ENCODE measurements around the gene SLC2A9. TPM values are rescaled to one million over a fixed set of nuclear protein-coding genes. Genes with fewer than 3 reads are reported as not detected.

Gene SLC2A9
- total RNA-seq, 1 experiment from 2014 or later: 3.5 TPM

- no peak for TF ChIP-seq TCF7L2 (IDR thresholded peaks at IDR 0.05; ENCODE audit: low read depth, low read length)
- DNase-seq (ENCODE audit: low read depth, low spot score): no peak
- BruUV-seq (replicated peaks): no TSS peak
- POLR2A ChIA-PET: no interaction called here
- Histone ChIP-seq H3K27me3 (ENCODE audit: control insufficient read depth, insufficient read depth, low read length) (no peaks in the 10 kb centered on the region), H3K9me3 (ENCODE audit: control insufficient read depth, insufficient read depth, low read depth, low read length) (no peaks in the 10 kb centered on the region), H3K36me3 (ENCODE audit: control insufficient read depth, insufficient read depth, low read length) (no peaks in the 10 kb centered on the region), H3K4me3 (ENCODE audit: low read depth in 2 of 2, low read length in 2 of 2) (no peak overlapping the region), H3K27ac (ENCODE audit: low read length) (no peak overlapping the region), H3K4me1 (ENCODE audit: control insufficient read depth, insufficient read depth, low read length) (no peaks in the 10 kb centered on the region)
- in situ Hi-C loops (cut with HindIII; ENCODE audit: low pct_unique_long_range_greater_than_20kb, low sequenced_read_pairs): no loop called here
- CTCF ChIA-PET: no interaction called here
- intact Hi-C loops (cut with micrococcal nuclease; ENCODE audit: unreplicated experiment): no loop called here
- ATAC-seq: no peak
Measured at GRCh38 chr4:10025230-10025806, 4.0 kb upstream of the SLC2A9 start.

GRCh38 chr4:10024303-10024702 lies 3.0 kb upstream of the SLC2A9 start:
- BruUV-seq (replicated peaks): no TSS peak
- H3K27me3 ChIP-seq (ENCODE audit: control insufficient read depth, insufficient read depth, low read length): no peaks in the 10 kb centered on the region
- no peak overlapping the region for H3K4me3 ChIP-seq (ENCODE audit: low read depth in 2 of 2, low read length in 2 of 2)
- CTCF ChIA-PET: no interaction called here
- H3K9me3 ChIP-seq (ENCODE audit: control insufficient read depth, insufficient read depth, low read depth, low read length): no peaks in the 10 kb centered on the region
- in situ Hi-C loops (cut with HindIII; ENCODE audit: low pct_unique_long_range_greater_than_20kb, low sequenced_read_pairs): no loop called here
- H3K27ac ChIP-seq (ENCODE audit: low read length): no peak overlapping the region
- DNase-seq (ENCODE audit: low read depth, low spot score) (no peak), ATAC-seq (no peak)
- H3K4me1 ChIP-seq (ENCODE audit: control insufficient read depth, insufficient read depth, low read length): no peaks in the 10 kb centered on the region
- POLR2A ChIA-PET: no interaction called here
- H3K36me3 ChIP-seq (ENCODE audit: control insufficient read depth, insufficient read depth, low read length): no peaks in the 10 kb centered on the region
- intact Hi-C loops (cut with micrococcal nuclease; ENCODE audit: unreplicated experiment): no loop called here
- no peak for TF ChIP-seq POLR2AphosphoS5 (IDR thresholded peaks at IDR 0.05; ENCODE audit: low read depth, low read length)
- TF ChIP-seq REST (IDR thresholded peaks at IDR 0.05; ENCODE audit: insufficient read depth in 1 of 2, low read depth in 2 of 2, low read length in 1 of 2): no peak
- TF ChIP-seq TCF7L2 (IDR thresholded peaks at IDR 0.05; ENCODE audit: low read depth, low read length): no peak
- TF ChIP-seq CTCF (IDR thresholded peaks at IDR 0.05): no peak
- TF ChIP-seq SIN3A (IDR thresholded peaks at IDR 0.05; ENCODE audit: borderline replicate concordance, insufficient read depth, low read depth, low read length): no peak

GRCh38 chr4:10023806-10024205 lies 2.5 kb upstream of the SLC2A9 start:
- Histone ChIP-seq H3K27ac (ENCODE audit: low read length) (no peak overlapping the region), H3K27me3 (ENCODE audit: control insufficient read depth, insufficient read depth, low read length) (no peaks in the 10 kb centered on the region), H3K9me3 (ENCODE audit: control insufficient read depth, insufficient read depth, low read depth, low read length) (no peaks in the 10 kb centered on the region), H3K36me3 (ENCODE audit: control insufficient read depth, insufficient read depth, low read length) (no peaks in the 10 kb centered on the region), H3K4me3 (ENCODE audit: low read depth in 2 of 2, low read length in 2 of 2) (no peak overlapping the region), H3K4me1 (ENCODE audit: control insufficient read depth, insufficient read depth, low read length) (no peaks in the 10 kb centered on the region)
- ChIA-PET POLR2A (no interaction called here), CTCF (no interaction called here)
- ATAC-seq (no peak), DNase-seq (ENCODE audit: low read depth, low spot score) (no peak)
- in situ Hi-C loops (cut with HindIII; ENCODE audit: low pct_unique_long_range_greater_than_20kb, low sequenced_read_pairs): no loop called here
- BruUV-seq (replicated peaks): no TSS peak
- intact Hi-C loops (cut with micrococcal nuclease; ENCODE audit: unreplicated experiment): no loop called here
- no peak for TF ChIP-seq CTCF (IDR thresholded peaks at IDR 0.05)
- no peak for TF ChIP-seq REST (IDR thresholded peaks at IDR 0.05; ENCODE audit: insufficient read depth in 1 of 2, low read depth in 2 of 2, low read length in 1 of 2)
- no peak for TF ChIP-seq TCF7L2 (IDR thresholded peaks at IDR 0.05; ENCODE audit: low read depth, low read length)
- no peak for TF ChIP-seq SIN3A (IDR thresholded peaks at IDR 0.05; ENCODE audit: borderline replicate concordance, insufficient read depth, low read depth, low read length)
- no peak for TF ChIP-seq POLR2AphosphoS5 (IDR thresholded peaks at IDR 0.05; ENCODE audit: low read depth, low read length)

Data from Panc1 (cell line).